HepG2 (cell line): ENCODE results near the gene AGAP1. TPM values are rescaled to one million over a fixed set of nuclear protein-coding genes. Genes with fewer than 3 reads are reported as not detected.

Experiments used
- HCFC1 ChIP-seq: fragments of 150-350 bp; IDR thresholded peaks from 2 replicates; pipeline ENCODE4 v1.6.1; 2014; ENCODE audit warnings: low read depth, low read length
- KAT8 ChIP-seq: IDR thresholded peaks from 2 replicates; pipeline ENCODE4 v1.6.1; 2016; ENCODE audit warnings: missing genetic modification reagents, missing compliant biosample characterization
- KMT2A ChIP-seq: sonication (generic); formaldehyde crosslinking; IDR thresholded peaks from 2 replicates; pipeline ENCODE4 v1.4.0; 2020; ENCODE audit warnings: missing genetic modification reagents
- NFE2 ChIP-seq: sonication (generic); formaldehyde crosslinking; IDR thresholded peaks from 2 replicates; pipeline ENCODE4 v1.4.0; 2020; ENCODE audit warnings: missing genetic modification reagents
- NFIC ChIP-seq: IDR thresholded peaks from 2 replicates; pipeline ENCODE4 v1.6.1; 2012; ENCODE audit warnings: mild to moderate bottlenecking, low read length, inconsistent platforms
- SMARCC2 ChIP-seq: fragments of 450-650 bp; IDR thresholded peaks from 2 replicates; pipeline ENCODE4 v1.6.1; 2017; ENCODE audit warnings: antibody characterized with exemption, mild to moderate bottlenecking
- ZNF12 ChIP-seq: sonication (generic); formaldehyde crosslinking; IDR thresholded peaks from 2 replicates; pipeline ENCODE4 v1.5.0; 2020; ENCODE audit warnings: missing genetic modification reagents
- ZNF224 ChIP-seq: sonication (generic); formaldehyde crosslinking; IDR thresholded peaks from 2 replicates; pipeline ENCODE4 v1.5.0; 2020; ENCODE audit warnings: mild to moderate bottlenecking, missing genetic modification reagents
- ZNF749 ChIP-seq: sonication (generic); formaldehyde crosslinking; IDR thresholded peaks from 2 replicates; pipeline ENCODE4 v1.8.0; 2022; ENCODE audit warnings: mild to moderate bottlenecking, missing genetic modification reagents, moderate library complexity, borderline replicate concordance
- polyA plus RNA-seq, 8 experiments: library from polyadenylated mRNA; depleted of rRNA in 3 of 8; stranded (reverse) in 7 of 8; unstranded in 1 of 8; fragments of >200 nt; fragmentation: Illumina TruSeq in 4 of 8; extraction: Trizol in 4 of 8; gene quantifications; 2 replicates each; pipeline versions ENCODE4 v1.2.1 to v1.2.3, GENCODE V29; 2011 to 2016; ENCODE audit warnings: low read depth in 4 of 8, missing spikeins in 1 of 8, mixed read lengths in 1 of 8; ENCODE audit not compliant: insufficient read depth in 1 of 8
- total RNA-seq, 5 experiments: library from RNA; depleted of rRNA; stranded (reverse); fragments of >200 nt; fragmentation: Illumina TruSeq; extraction: Trizol; gene quantifications; 2 replicates each; pipeline ENCODE4 v1.2.3, GENCODE V29; 2016; ENCODE audit warnings: low read depth in 1 of 5
- TF ChIP-seq, protein P1 (sequence below): sonication (generic); formaldehyde crosslinking; IDR thresholded peaks from 2 replicates; pipeline ENCODE4 v1.4.0; 2020; ENCODE audit warnings: low read depth, missing genetic modification reagents
- TF ChIP-seq, protein P2 (sequence below): sonication (generic); formaldehyde crosslinking; IDR thresholded peaks from 2 replicates; pipeline ENCODE4 v1.4.0; 2020; ENCODE audit warnings: low read depth, mild to moderate bottlenecking, missing genetic modification reagents

The AGAP1 gene
- total and polyA plus RNA-seq, 2 of the 13 experiments (the other 11 are each of a cell fraction or from before 2014, with no cell fraction given) = 21.2 to 32.7 TPM

DNA sequence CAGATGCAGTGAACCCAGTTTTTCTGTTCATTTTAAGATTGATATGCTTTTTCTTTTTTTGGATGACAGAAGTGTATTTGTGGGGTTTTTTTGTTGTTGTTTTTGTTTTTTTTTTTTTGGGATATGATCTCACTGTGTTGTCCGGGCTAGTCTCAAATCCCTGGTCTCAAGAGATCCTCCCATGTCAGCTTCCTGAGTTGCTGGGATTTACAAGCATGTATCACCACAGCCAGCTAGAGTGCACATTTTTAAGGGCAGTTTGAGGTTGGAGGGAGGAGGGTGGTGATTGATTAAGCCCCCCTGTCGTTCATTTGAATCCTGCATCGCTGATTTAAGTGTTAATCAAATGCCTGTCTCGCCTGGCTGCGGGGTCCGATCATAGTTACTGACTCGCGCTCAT lies 485.2 kb downstream of the AGAP1 start (continued):
- TF ChIP-seq, protein P1, sequence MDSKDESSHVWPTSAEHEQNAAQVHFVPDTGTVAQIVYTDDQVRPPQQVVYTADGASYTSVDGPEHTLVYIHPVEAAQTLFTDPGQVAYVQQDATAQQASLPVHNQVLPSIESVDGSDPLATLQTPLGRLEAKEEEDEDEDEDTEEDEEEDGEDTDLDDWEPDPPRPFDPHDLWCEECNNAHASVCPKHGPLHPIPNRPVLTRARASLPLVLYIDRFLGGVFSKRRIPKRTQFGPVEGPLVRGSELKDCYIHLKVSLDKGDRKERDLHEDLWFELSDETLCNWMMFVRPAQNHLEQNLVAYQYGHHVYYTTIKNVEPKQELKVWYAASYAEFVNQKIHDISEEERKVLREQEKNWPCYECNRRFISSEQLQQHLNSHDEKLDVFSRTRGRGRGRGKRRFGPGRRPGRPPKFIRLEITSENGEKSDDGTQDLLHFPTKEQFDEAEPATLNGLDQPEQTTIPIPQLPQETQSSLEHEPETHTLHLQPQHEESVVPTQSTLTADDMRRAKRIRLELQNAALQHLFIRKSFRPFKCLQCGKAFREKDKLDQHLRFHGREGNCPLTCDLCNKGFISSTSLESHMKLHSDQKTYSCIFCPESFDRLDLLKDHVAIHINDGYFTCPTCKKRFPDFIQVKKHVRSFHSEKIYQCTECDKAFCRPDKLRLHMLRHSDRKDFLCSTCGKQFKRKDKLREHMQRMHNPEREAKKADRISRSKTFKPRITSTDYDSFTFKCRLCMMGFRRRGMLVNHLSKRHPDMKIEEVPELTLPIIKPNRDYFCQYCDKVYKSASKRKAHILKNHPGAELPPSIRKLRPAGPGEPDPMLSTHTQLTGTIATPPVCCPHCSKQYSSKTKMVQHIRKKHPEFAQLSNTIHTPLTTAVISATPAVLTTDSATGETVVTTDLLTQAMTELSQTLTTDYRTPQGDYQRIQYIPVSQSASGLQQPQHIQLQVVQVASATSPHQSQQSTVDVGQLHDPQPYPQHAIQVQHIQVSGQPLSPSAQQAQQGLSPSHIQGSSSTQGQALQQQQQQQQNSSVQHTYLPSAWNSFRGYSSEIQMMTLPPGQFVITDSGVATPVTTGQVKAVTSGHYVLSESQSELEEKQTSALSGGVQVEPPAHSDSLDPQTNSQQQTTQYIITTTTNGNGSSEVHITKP = no peak
- TF ChIP-seq HCFC1 (no peak), ZNF12 (CRISPR knock-in tag) (no peak), ZNF224 (CRISPR knock-in tag) (no peak), NFE2 (no peak), KMT2A (CRISPR knock-in tag) (no peak), ZNF749 (CRISPR knock-in tag) (no peak), NFIC (no peak), SMARCC2 (no peak), KAT8 (CRISPR knock-in tag) (no peak)
- TF ChIP-seq, protein P2, sequence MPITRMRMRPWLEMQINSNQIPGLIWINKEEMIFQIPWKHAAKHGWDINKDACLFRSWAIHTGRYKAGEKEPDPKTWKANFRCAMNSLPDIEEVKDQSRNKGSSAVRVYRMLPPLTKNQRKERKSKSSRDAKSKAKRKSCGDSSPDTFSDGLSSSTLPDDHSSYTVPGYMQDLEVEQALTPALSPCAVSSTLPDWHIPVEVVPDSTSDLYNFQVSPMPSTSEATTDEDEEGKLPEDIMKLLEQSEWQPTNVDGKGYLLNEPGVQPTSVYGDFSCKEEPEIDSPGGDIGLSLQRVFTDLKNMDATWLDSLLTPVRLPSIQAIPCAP (CRISPR knock-in tag) = no peak
